ENCODE measurements around the gene IFT88. TPM values are rescaled to one million over a fixed set of nuclear protein-coding genes. Genes with fewer than 3 reads are reported as not detected.

The IFT88 gene
- total and polyA plus RNA-seq, 9 of the 15 experiments (the other 6 are each of a cell fraction or from before 2014, with no cell fraction given): 8.3 to 13.5 (median 10.0) TPM

DNA sequence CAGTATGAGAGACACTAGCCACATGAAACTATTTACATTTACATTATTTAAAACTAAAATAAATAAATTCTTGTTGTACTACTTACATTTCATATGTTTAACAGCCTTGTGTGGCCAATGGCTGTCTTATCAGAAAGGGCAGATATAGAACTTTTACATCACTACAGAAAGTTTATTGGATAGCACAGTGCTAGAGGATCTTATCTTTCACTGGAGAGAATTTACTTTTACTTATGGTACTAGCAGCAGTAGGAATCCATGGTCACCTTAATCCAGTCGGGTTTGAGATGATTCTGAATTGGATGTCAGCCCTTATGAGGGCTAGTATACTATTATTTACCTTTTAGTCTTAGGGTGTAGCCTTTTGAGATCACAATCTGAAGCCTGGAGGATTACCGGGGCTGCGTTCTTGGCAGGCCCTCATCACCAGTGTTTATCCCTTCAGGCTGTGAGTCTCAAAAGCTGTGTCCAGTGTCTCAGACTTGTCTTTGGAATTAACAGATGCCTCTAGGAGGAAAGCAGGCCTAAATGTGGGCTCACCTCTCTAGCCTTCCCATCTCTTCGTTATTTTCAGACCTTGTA lies 21.7 kb downstream of the IFT88 start:
- peak overlapping the region; percentile 18; the same call in 1 of the 2 replicates for H3K4me2 ChIP-seq (ENCODE audit: insufficient read depth, low read length)
- H3K9me3 ChIP-seq (replicated peaks; ENCODE audit: control insufficient read depth, insufficient read depth, low read depth, low read length): peaks cover 4% of the 10 kb centered on the region; the same call in 1 of the 2 replicates
- H3K27ac ChIP-seq (ENCODE audit: extremely low read depth, low read depth, low read length): no peak overlapping the region
- H2AFZ ChIP-seq (ENCODE audit: low read depth, low read length): no peak overlapping the region
- no peaks in the 10 kb centered on the region for H3K9me1 ChIP-seq (ENCODE audit: control insufficient read depth, insufficient read depth, low read length)
- CTCF ChIA-PET (ENCODE audit: low intra/inter-chr PET ratio): no interaction called here
- ATAC-seq: peak; percentile 61
- H3K36me3 ChIP-seq (ENCODE audit: control insufficient read depth, insufficient read depth, low read length): peaks cover 5% of the 10 kb centered on the region; the same call in 2 of the 3 replicates
- H3K9ac ChIP-seq (ENCODE audit: insufficient read depth in 1 of 2, low read depth in 2 of 2, low read length in 2 of 2): no peak overlapping the region
- POLR2A ChIA-PET: no interaction called here
- in situ Hi-C loops (cut with MboI) (no loop called here), intact Hi-C loops (cut with micrococcal nuclease) (no loop called here)
- WGBS (ENCODE audit: insufficient coverage, low coverage, missing lambda C conversion rate): 22% methylated on average over 4 of the region's 4 CpGs
- no peaks in the 10 kb centered on the region for H4K20me1 ChIP-seq (replicated peaks; ENCODE audit: control insufficient read depth, insufficient read depth, low read length)
- FAIRE-seq: no peak
- no TSS peak for BruUV-seq (replicated peaks)
- TF ChIP-seq CHD4 (IDR thresholded peaks at IDR 0.05; ENCODE audit: insufficient read depth, insufficient replicate concordance, low read depth, low read length, poor library complexity, severe bottlenecking): no peak
- TF ChIP-seq, protein P1, sequence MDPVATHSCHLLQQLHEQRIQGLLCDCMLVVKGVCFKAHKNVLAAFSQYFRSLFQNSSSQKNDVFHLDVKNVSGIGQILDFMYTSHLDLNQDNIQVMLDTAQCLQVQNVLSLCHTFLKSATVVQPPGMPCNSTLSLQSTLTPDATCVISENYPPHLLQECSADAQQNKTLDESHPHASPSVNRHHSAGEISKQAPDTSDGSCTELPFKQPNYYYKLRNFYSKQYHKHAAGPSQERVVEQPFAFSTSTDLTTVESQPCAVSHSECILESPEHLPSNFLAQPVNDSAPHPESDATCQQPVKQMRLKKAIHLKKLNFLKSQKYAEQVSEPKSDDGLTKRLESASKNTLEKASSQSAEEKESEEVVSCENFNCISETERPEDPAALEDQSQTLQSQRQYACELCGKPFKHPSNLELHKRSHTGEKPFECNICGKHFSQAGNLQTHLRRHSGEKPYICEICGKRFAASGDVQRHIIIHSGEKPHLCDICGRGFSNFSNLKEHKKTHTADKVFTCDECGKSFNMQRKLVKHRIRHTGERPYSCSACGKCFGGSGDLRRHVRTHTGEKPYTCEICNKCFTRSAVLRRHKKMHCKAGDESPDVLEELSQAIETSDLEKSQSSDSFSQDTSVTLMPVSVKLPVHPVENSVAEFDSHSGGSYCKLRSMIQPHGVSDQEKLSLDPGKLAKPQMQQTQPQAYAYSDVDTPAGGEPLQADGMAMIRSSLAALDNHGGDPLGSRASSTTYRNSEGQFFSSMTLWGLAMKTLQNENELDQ (CRISPR knock-in tag; IDR thresholded peaks at IDR 0.05; ENCODE audit: borderline replicate concordance): no peak
- TF ChIP-seq ZNF695 (CRISPR knock-in tag; IDR thresholded peaks at IDR 0.05): no peak
- TF ChIP-seq MAFK (IDR thresholded peaks at IDR 0.05; ENCODE audit: low read length): no peak
- TF ChIP-seq CEBPG (CRISPR knock-in tag; IDR thresholded peaks at IDR 0.05): no peak
- TF ChIP-seq CEBPG (tag; conservative IDR thresholded peaks at IDR 0.05 in 1 of 2, IDR thresholded peaks at IDR 0.05 in 1 of 2): no peak
- no peak for TF ChIP-seq ZNF75A (CRISPR knock-in tag; IDR thresholded peaks at IDR 0.05)
- TF ChIP-seq GTF2F1 (IDR thresholded peaks at IDR 0.05; ENCODE audit: low read depth, low read length): no peak
- TF ChIP-seq POLR2A (conservative IDR thresholded peaks at IDR 0.05): no peak
- TF ChIP-seq, protein P2, sequence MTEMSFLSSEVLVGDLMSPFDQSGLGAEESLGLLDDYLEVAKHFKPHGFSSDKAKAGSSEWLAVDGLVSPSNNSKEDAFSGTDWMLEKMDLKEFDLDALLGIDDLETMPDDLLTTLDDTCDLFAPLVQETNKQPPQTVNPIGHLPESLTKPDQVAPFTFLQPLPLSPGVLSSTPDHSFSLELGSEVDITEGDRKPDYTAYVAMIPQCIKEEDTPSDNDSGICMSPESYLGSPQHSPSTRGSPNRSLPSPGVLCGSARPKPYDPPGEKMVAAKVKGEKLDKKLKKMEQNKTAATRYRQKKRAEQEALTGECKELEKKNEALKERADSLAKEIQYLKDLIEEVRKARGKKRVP (CRISPR knock-in tag; IDR thresholded peaks at IDR 0.05): no peak
- no peak for TF ChIP-seq CBX5 (IDR thresholded peaks at IDR 0.05; ENCODE audit: borderline replicate concordance, low read depth)
- TF ChIP-seq ZNF184 (CRISPR knock-in tag; IDR thresholded peaks at IDR 0.05): no peak
- TF ChIP-seq PHB2 (IDR thresholded peaks at IDR 0.05; ENCODE audit: low read depth): no peak
- TF ChIP-seq, protein P3, sequence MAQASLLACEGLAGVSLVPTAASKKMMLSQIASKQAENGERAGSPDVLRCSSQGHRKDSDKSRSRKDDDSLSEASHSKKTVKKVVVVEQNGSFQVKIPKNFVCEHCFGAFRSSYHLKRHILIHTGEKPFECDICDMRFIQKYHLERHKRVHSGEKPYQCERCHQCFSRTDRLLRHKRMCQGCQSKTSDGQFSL (CRISPR knock-in tag; IDR thresholded peaks at IDR 0.05): no peak
- TF ChIP-seq, protein P3 (tag; IDR thresholded peaks at IDR 0.05): no peak
- TF ChIP-seq ZNF175 (CRISPR knock-in tag; IDR thresholded peaks at IDR 0.05; ENCODE audit: low read depth): no peak
- no peak for TF ChIP-seq PRPF4 (IDR thresholded peaks at IDR 0.05; ENCODE audit: insufficient read depth, low read depth, low read length, poor library complexity, severe bottlenecking)
- TF ChIP-seq BHLHE40 (IDR thresholded peaks at IDR 0.05; ENCODE audit: low read length): no peak
- no peak for TF ChIP-seq ARNT (IDR thresholded peaks at IDR 0.05)
- peak in 2 of 4 experiments; percentile 5 to 8 for DNase-seq (ENCODE audit: extremely low read depth in 1 of 4, low spot score in 3 of 4)
- H3K4me3 ChIP-seq: no peak overlapping the region
- no peaks in the 10 kb centered on the region; a peak in 1 of 5 replicates for H3K4me1 ChIP-seq (replicated peaks in 1 of 2; ENCODE audit: control insufficient read depth in 2 of 2, insufficient read depth in 2 of 2, low read length in 2 of 2)
- H3K79me2 ChIP-seq (ENCODE audit: control insufficient read depth, insufficient read depth, low read length): no peaks in the 10 kb centered on the region
- H3K27me3 ChIP-seq (ENCODE audit: control insufficient read depth in 2 of 2, insufficient read depth in 2 of 2, low read length in 2 of 2): no peaks in the 10 kb centered on the region

Data from K562 (cell line).